Measurements from ENCODE around the gene GNGT1.

DNA sequence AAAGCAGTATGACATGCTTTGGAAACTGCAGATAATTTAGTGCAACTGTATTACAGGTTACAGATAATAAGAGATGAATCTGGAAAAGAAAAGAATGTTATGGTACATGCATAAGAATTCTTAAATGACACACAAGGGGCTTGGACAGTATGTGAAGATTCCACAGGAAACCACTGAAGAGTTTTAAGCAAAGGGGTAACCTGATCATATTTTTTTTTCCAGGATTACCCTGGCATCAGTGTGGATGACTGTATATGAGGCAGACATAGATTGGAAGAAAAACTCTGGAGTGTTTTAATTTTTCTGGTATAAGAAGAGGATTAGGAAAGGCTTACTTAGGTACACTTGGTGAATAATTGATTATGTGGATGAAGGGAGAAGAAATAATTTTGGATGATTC is 23.9 kb upstream of the GNGT1 start:
- TF ChIP-seq, protein P1, sequence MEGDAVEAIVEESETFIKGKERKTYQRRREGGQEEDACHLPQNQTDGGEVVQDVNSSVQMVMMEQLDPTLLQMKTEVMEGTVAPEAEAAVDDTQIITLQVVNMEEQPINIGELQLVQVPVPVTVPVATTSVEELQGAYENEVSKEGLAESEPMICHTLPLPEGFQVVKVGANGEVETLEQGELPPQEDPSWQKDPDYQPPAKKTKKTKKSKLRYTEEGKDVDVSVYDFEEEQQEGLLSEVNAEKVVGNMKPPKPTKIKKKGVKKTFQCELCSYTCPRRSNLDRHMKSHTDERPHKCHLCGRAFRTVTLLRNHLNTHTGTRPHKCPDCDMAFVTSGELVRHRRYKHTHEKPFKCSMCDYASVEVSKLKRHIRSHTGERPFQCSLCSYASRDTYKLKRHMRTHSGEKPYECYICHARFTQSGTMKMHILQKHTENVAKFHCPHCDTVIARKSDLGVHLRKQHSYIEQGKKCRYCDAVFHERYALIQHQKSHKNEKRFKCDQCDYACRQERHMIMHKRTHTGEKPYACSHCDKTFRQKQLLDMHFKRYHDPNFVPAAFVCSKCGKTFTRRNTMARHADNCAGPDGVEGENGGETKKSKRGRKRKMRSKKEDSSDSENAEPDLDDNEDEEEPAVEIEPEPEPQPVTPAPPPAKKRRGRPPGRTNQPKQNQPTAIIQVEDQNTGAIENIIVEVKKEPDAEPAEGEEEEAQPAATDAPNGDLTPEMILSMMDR (IDR thresholded peaks at IDR 0.05) = no peak
- TF ChIP-seq POLR2AphosphoS5 (IDR thresholded peaks at IDR 0.05) = no peak
